Transverse colon (tissue), 3 donors: ENCODE data around the gene OMP.

Experiments
- POLR2A ChIP-seq: fragments of 450-650 bp; IDR thresholded peaks from one replicate; pipeline ENCODE4 v1.6.1; 2016; ENCODE audit warnings: antibody characterized with exemption, mild to moderate bottlenecking, moderate library complexity
- TF ChIP-seq, protein P1 (sequence below), 5 experiments: fragments of 200-600 bp in 3 of 5; fragments of 450-650 bp in 2 of 5; sonication (generic) in 3 of 5; IDR thresholded peaks; 1 replicate in 2 of 5; 2 replicates in 3 of 5; pipeline ENCODE4 v1.5.1; 2016 to 2017; ENCODE audit warnings: antibody characterized with exemption in 5 of 5, inconsistent platforms in 3 of 5, mild to moderate bottlenecking in 2 of 5, moderate library complexity in 1 of 5

DNA sequence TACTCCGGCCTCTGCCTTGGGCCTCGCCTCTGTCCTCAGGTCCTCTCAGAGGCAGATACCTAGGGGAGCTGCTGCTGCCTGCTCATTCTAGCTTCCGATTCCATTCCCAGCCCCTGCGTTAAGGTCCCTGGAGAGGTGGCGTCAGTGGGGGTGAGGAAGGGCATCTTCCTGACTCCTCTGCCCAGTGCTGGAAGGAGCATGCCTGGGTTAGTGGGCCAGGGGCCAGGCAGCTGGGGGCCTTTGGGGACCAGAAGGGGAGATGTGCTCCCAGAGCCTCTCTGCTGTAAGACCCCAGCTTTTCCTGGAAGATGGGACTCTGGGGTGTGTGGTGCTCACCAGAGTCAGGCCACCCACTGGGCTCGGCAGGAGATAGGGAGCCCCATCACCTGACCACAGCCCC, 21.8 kb downstream of the OMP start:
- TF ChIP-seq, protein P1, sequence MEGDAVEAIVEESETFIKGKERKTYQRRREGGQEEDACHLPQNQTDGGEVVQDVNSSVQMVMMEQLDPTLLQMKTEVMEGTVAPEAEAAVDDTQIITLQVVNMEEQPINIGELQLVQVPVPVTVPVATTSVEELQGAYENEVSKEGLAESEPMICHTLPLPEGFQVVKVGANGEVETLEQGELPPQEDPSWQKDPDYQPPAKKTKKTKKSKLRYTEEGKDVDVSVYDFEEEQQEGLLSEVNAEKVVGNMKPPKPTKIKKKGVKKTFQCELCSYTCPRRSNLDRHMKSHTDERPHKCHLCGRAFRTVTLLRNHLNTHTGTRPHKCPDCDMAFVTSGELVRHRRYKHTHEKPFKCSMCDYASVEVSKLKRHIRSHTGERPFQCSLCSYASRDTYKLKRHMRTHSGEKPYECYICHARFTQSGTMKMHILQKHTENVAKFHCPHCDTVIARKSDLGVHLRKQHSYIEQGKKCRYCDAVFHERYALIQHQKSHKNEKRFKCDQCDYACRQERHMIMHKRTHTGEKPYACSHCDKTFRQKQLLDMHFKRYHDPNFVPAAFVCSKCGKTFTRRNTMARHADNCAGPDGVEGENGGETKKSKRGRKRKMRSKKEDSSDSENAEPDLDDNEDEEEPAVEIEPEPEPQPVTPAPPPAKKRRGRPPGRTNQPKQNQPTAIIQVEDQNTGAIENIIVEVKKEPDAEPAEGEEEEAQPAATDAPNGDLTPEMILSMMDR (IDR thresholded peaks at IDR 0.05): no peak
- TF ChIP-seq POLR2A: no peak
